Neural progenitor cell (in vitro differentiated cells): ENCODE data around the gene NRK.
"Not testable (repeated sequence)": the region's sequence is repeated elsewhere in the genome, so short reads cannot be mapped to it uniquely, and the experiment has no call there.

Experiments used
- CTCF ChIP-seq: fragments of 200-600 bp; sonication (generic); IDR thresholded peaks from 2 replicates; pipeline ENCODE4 v1.5.1; 2017; ENCODE audit warnings: antibody characterized with exemption, mild to moderate bottlenecking
- EZH2 ChIP-seq: fragments of 200-600 bp; sonication (generic); IDR thresholded peaks from 2 replicates; pipeline ENCODE4 v1.6.1; 2017; ENCODE audit warnings: antibody characterized with exemption, mild to moderate bottlenecking, moderate library complexity

DNA sequence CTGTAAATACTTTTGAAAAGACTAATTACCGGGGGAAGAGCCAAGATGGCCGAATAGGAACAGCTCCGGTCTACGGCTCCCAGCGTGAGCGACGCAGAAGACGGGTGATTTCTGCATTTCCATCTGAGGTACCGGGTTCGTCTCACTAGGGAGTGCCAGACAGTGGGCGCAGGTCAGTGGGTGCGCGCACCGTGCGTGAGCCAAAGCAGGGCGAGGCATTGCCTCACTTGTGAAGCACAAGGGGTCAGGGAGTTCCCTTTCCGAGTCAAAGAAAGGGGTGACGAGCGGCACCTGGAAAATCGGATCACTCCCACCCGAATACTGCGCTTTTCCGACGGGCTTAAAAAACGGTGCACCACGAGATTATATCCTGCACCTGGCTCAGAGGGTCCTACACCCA, 25.5 kb upstream of the NRK start:
- not testable (repeated sequence) for TF ChIP-seq EZH2, CTCF
